H9 (cell line): Measurements from ENCODE around the gene CD4. TPM values are rescaled to one million over a fixed set of nuclear protein-coding genes. Genes with fewer than 3 reads are reported as not detected.

Experiments
- DNase-seq: peaks from one replicate; pipeline ENCODE4 v3.0.0-alpha.2; 2017
- H2AFZ ChIP-seq: one replicate; pipeline ENCODE4 v1.6.1; 2013; ENCODE audit warnings: mild to moderate bottlenecking, low read length, control low read depth, moderate library complexity
- H2AK5ac ChIP-seq: 2 replicates; pipeline ENCODE4 v1.6.1; 2013; ENCODE audit warnings: low read length, control low read depth, mixed read lengths; ENCODE audit not compliant: insufficient read length
- H2BK120ac ChIP-seq: one replicate; pipeline ENCODE4 v1.6.1; 2013; ENCODE audit warnings: low read depth, mild to moderate bottlenecking, low read length, control low read depth, inconsistent platforms; ENCODE audit not compliant: poor library complexity, severe bottlenecking
- H2BK12ac ChIP-seq: 2 replicates; pipeline ENCODE4 v1.6.1; 2013; ENCODE audit warnings: low read length, control low read depth, mixed read lengths, low read depth; ENCODE audit not compliant: insufficient read length
- H2BK15ac ChIP-seq: 2 replicates; pipeline ENCODE4 v1.6.1; 2013; ENCODE audit warnings: low read depth, low read length, control low read depth
- H2BK20ac ChIP-seq: one replicate; pipeline ENCODE4 v1.6.1; 2013; ENCODE audit warnings: low read depth, mild to moderate bottlenecking, low read length, control low read depth, inconsistent platforms; ENCODE audit not compliant: poor library complexity, severe bottlenecking
- H2BK5ac ChIP-seq: 2 replicates; pipeline ENCODE4 v1.6.1; 2013; ENCODE audit warnings: low read length, control low read depth, mixed read lengths; ENCODE audit not compliant: insufficient read length
- H3K14ac ChIP-seq: 2 replicates; pipeline ENCODE4 v1.6.1; 2013; ENCODE audit warnings: low read length, control low read depth; ENCODE audit not compliant: insufficient read depth
- H3K18ac ChIP-seq: 2 replicates; pipeline ENCODE4 v1.6.1; 2013; ENCODE audit warnings: low read depth, mild to moderate bottlenecking, mixed read lengths, low read length, control low read depth; ENCODE audit not compliant: insufficient read length
- H3K23ac ChIP-seq: 2 replicates; pipeline ENCODE4 v1.6.1; 2013; ENCODE audit warnings: low read length, control low read depth, mixed read lengths, low read depth; ENCODE audit not compliant: insufficient read length
- H3K23me2 ChIP-seq: 2 replicates; pipeline ENCODE4 v1.6.1; 2013; ENCODE audit warnings: low read depth, mild to moderate bottlenecking, mixed read lengths, low read length, control low read depth; ENCODE audit not compliant: insufficient read length, poor library complexity, severe bottlenecking
- H3K27ac ChIP-seq: 2 replicates; pipeline ENCODE4 v1.5.1; 2013; ENCODE audit warnings: low read length, control low read depth, mixed read lengths, low read depth; ENCODE audit not compliant: insufficient read length
- H3K27me3 ChIP-seq: 2 replicates; pipeline ENCODE4 v1.6.1; 2013; ENCODE audit warnings: low read length, control low read depth, inconsistent platforms; ENCODE audit not compliant: insufficient read depth
- H3K4ac ChIP-seq: 2 replicates; pipeline ENCODE4 v1.6.1; 2013; ENCODE audit warnings: low read depth, mild to moderate bottlenecking, control low read depth, inconsistent platforms, low read length, moderate library complexity
- H3K4me1 ChIP-seq: 2 replicates; pipeline ENCODE4 v1.6.1; 2013; ENCODE audit warnings: low read length, control low read depth, inconsistent platforms; ENCODE audit not compliant: insufficient read depth
- H3K4me2 ChIP-seq: 2 replicates; pipeline ENCODE4 v1.6.1; 2013; ENCODE audit warnings: low read length, control low read depth, mixed read lengths; ENCODE audit not compliant: insufficient read length, insufficient read depth
- H3K56ac ChIP-seq: 2 replicates; pipeline ENCODE4 v1.6.1; 2013; ENCODE audit warnings: low read depth, mild to moderate bottlenecking, mixed read lengths, low read length, control low read depth; ENCODE audit not compliant: insufficient read length
- H3K79me1 ChIP-seq: 2 replicates; pipeline ENCODE4 v1.6.1; 2013; ENCODE audit warnings: low read depth, mild to moderate bottlenecking, moderate library complexity, low read length, control low read depth, inconsistent platforms; ENCODE audit not compliant: insufficient read depth, poor library complexity, severe bottlenecking
- H3K79me2 ChIP-seq: 2 replicates; pipeline ENCODE4 v1.6.1; 2013; ENCODE audit warnings: low read length, control low read depth, inconsistent platforms; ENCODE audit not compliant: insufficient read depth
- H3K9ac ChIP-seq: 2 replicates; pipeline ENCODE4 v1.6.1; 2013; ENCODE audit warnings: low read length, control low read depth, mixed read lengths; ENCODE audit not compliant: insufficient read length; ENCODE audit errors: extremely low read depth
- H3K9me3 ChIP-seq: one replicate; pipeline ENCODE4 v1.6.1; 2013; ENCODE audit warnings: low read depth, low read length, inconsistent platforms; ENCODE audit not compliant: control insufficient read depth
- H3T11ph ChIP-seq: one replicate; pipeline ENCODE4 v1.6.1; 2013; ENCODE audit warnings: mild to moderate bottlenecking, low read length, control low read depth, inconsistent platforms
- H4K20me1 ChIP-seq: one replicate; pipeline ENCODE4 v1.6.1; 2013; ENCODE audit not compliant: control insufficient read depth, insufficient read length, insufficient read depth
- H4K5ac ChIP-seq: 2 replicates; pipeline ENCODE4 v1.6.1; 2013; ENCODE audit warnings: low read depth, mild to moderate bottlenecking, mixed read lengths, low read length, control low read depth; ENCODE audit not compliant: insufficient read length
- H4K8ac ChIP-seq: replicated peaks from 2 replicates; pipeline ENCODE4 v1.6.1; 2013; ENCODE audit warnings: low read length, control low read depth, mixed read lengths, low read depth; ENCODE audit not compliant: insufficient read length
- H4K91ac ChIP-seq: 2 replicates; pipeline ENCODE4 v1.6.1; 2013; ENCODE audit warnings: low read depth, mild to moderate bottlenecking, moderate library complexity, mixed read lengths, low read length, control low read depth; ENCODE audit not compliant: insufficient read length
- H3K27ac Mint-ChIP-seq, 3 experiments: 2 replicates in 2 of 3; 3 replicates in 1 of 3; pipeline ENCODE4 v1.8.0; 2020 to 2021; ENCODE audit warnings: mixed read lengths in 3 of 3, mild to moderate bottlenecking in 1 of 3, moderate library complexity in 1 of 3
- H3K27me3 Mint-ChIP-seq: 2 replicates; pipeline ENCODE4 v1.8.0; 2021; ENCODE audit warnings: low read depth, mild to moderate bottlenecking, moderate library complexity, mixed read lengths
- H3K36me3 Mint-ChIP-seq, 3 experiments: 2 replicates in 2 of 3; 3 replicates in 1 of 3; pipeline ENCODE4 v1.8.0; 2020 to 2021; ENCODE audit warnings: low read depth in 3 of 3, mixed read lengths in 3 of 3; ENCODE audit not compliant: insufficient read depth in 1 of 3
- H3K4me1 Mint-ChIP-seq, 2 experiments: 2 replicates each; pipeline ENCODE4 v1.8.0; 2020; ENCODE audit warnings: mixed read lengths in 2 of 2
- H3K4me3 Mint-ChIP-seq, 2 experiments: 2 replicates in 1 of 2; 3 replicates in 1 of 2; pipeline ENCODE4 v1.8.0; 2020 to 2021; ENCODE audit warnings: mild to moderate bottlenecking in 2 of 2, mixed read lengths in 2 of 2, moderate library complexity in 1 of 2
- H3K9me3 Mint-ChIP-seq, 2 experiments: 2 replicates in 1 of 2; 3 replicates in 1 of 2; pipeline ENCODE4 v1.8.0; 2020; ENCODE audit warnings: mild to moderate bottlenecking in 2 of 2, mixed read lengths in 2 of 2, moderate library complexity in 1 of 2
- WGBS: extraction: QIAGEN DNeasy Blood & Tissue Kit; methylation state at CpG from one replicate; pipeline ENCODE4 v1.1.7; 2013; ENCODE audit warnings: missing lambda C conversion rate, low lambda C conversion rate, mixed read lengths; ENCODE audit not compliant: insufficient read length; ENCODE audit errors: extremely low coverage; 5-methylcytosine and 5-hydroxymethylcytosine counted together
- total RNA-seq: library from RNA; stranded (reverse); gene quantifications from 2 replicates; pipeline ENCODE4 v1.2.1, GENCODE V29; 2021
- TF ChIP-seq, protein P1 (sequence below): fragments of 200-600 bp; sonication (generic); conservative IDR thresholded peaks from 3 replicates; pipeline ENCODE4 v1.8.0; 2021; ENCODE audit warnings: antibody characterized with exemption, mild to moderate bottlenecking

CD4 gene
- total RNA-seq, 1 experiment from 2014 or later, result 1.1 TPM

DNA sequence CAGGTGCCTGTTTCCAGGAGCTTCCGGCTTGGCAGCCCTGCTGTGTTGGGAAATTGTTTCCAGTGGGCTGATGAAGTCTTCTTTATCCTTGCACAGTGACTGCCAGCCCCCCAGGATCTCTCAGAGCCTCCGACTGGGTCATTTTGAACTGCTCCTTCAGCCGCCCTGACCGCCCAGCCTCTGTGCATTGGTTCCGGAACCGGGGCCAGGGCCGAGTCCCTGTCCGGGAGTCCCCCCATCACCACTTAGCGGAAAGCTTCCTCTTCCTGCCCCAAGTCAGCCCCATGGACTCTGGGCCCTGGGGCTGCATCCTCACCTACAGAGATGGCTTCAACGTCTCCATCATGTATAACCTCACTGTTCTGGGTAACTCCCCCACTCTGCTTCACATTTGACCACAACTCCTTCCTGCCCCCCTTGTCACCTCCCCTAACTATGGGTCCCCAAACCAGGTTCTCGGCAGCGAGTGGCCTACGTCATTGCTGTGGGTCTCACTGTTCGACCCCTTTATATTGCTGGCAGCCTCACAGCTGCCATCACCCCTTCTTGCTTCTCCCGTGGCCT lies 14.7 kb upstream of the CD4 start:
- DNase-seq, result no peak
- Histone ChIP-seq H2AK5ac (no peak overlapping the region), H2AFZ (no peak overlapping the region), H2BK5ac (no peak overlapping the region), H4K91ac (no peak overlapping the region), H3T11ph (no peak overlapping the region), H2BK120ac (no peak overlapping the region), H3K14ac (no peak overlapping the region), H2BK12ac (no peak overlapping the region), H3K9me3 (no peaks in the 10 kb centered on the region), H3K27me3 (peaks cover 5% of the 10 kb centered on the region; the same call in 1 of the 2 replicates), H2BK20ac (no peak overlapping the region), H4K20me1 (no peaks in the 10 kb centered on the region), H2BK15ac (no peak overlapping the region), H3K27ac (no peak overlapping the region), H4K5ac (no peak overlapping the region), H3K79me1 (no peaks in the 10 kb centered on the region), H3K23me2 (peaks cover 19% of the 10 kb centered on the region), H3K23ac (no peak overlapping the region), H3K56ac (no peak overlapping the region), H4K8ac (no peak overlapping the region), H3K4me1 (no peaks in the 10 kb centered on the region; the same call in 1 of the 2 replicates), H3K9ac (no peak overlapping the region), H3K79me2 (no peaks in the 10 kb centered on the region), H3K18ac (no peak overlapping the region), H3K4me2 (peak overlapping the region; percentile 13), H3K4ac (no peak overlapping the region)
- Mint-ChIP-seq H3K27me3 (peaks cover 47% of the 10 kb centered on the region), H3K9me3 (peaks cover 0 to 3% of the 10 kb centered on the region in 2 experiments; a peak in 2 of 5 replicates), H3K4me3 (peak overlapping the region; percentile 30 to 69; a peak in 3 of 5 replicates), H3K36me3 (peaks cover 21 to 44% (median 44%) of the 10 kb centered on the region in 3 experiments), H3K27ac (no peak overlapping the region; a peak in 1 of 7 replicates), H3K4me1 (peaks cover 47 to 72% of the 10 kb centered on the region in 2 experiments)
- TF ChIP-seq, protein P1, sequence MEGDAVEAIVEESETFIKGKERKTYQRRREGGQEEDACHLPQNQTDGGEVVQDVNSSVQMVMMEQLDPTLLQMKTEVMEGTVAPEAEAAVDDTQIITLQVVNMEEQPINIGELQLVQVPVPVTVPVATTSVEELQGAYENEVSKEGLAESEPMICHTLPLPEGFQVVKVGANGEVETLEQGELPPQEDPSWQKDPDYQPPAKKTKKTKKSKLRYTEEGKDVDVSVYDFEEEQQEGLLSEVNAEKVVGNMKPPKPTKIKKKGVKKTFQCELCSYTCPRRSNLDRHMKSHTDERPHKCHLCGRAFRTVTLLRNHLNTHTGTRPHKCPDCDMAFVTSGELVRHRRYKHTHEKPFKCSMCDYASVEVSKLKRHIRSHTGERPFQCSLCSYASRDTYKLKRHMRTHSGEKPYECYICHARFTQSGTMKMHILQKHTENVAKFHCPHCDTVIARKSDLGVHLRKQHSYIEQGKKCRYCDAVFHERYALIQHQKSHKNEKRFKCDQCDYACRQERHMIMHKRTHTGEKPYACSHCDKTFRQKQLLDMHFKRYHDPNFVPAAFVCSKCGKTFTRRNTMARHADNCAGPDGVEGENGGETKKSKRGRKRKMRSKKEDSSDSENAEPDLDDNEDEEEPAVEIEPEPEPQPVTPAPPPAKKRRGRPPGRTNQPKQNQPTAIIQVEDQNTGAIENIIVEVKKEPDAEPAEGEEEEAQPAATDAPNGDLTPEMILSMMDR, result no peak
- no CpG with 5 or more reads among the region's 15 CpGs for WGBS
